ENCODE data around the gene FAU. TPM values are rescaled to one million over a fixed set of nuclear protein-coding genes. Genes with fewer than 3 reads are reported as not detected.
A peak's percentile ranks its signal among the peaks of the same experiment; 100 is the strongest.

FAU gene
- total and polyA plus RNA-seq, 2 of the 13 experiments (the other 11 are each of a cell fraction or from before 2014, with no cell fraction given) = 374 to 869 TPM

GRCh38 chr11:65134240-65134951 is 12.5 kb upstream of the FAU start, which contains the start of gene SYVN1 (continued):
- TF ChIP-seq DMTF1 (CRISPR knock-in tag; IDR thresholded peaks at IDR 0.05) = no peak
- no peak for TF ChIP-seq PREB (CRISPR knock-in tag; IDR thresholded peaks at IDR 0.05)
- peak in 1 of 2 experiments; percentile 62; a peak in 1 of 4 replicates for TF ChIP-seq ATF4 (CRISPR knock-in tag; IDR thresholded peaks at IDR 0.05)
- TF ChIP-seq ZNF7 (CRISPR knock-in tag; IDR thresholded peaks at IDR 0.05) = no peak
- 0 out of 2 replicates have a peak, but pooled peaks have one; percentile 52 for TF ChIP-seq NAIF1 (CRISPR knock-in tag; IDR thresholded peaks at IDR 0.05; ENCODE audit: borderline replicate concordance)
- no peak; the same call in 1 of the 2 replicates for TF ChIP-seq AHDC1 (CRISPR knock-in tag; IDR thresholded peaks at IDR 0.05; ENCODE audit: borderline replicate concordance)
- TF ChIP-seq ZBTB7B (CRISPR knock-in tag; IDR thresholded peaks at IDR 0.05) = peak; percentile 21; the same call in 1 of the 2 replicates
- TF ChIP-seq SKI (IDR thresholded peaks at IDR 0.05; ENCODE audit: partially characterized antibody) = no peak
- TF ChIP-seq ZNF33A (CRISPR knock-in tag; IDR thresholded peaks at IDR 0.05; ENCODE audit: borderline replicate concordance) = no peak
- TF ChIP-seq HNF4A (CRISPR knock-in tag; IDR thresholded peaks at IDR 0.05) = no peak; the same call in 1 of the 2 replicates
- TF ChIP-seq SALL2 (CRISPR knock-in tag; IDR thresholded peaks at IDR 0.05) = peak; percentile 67
- TF ChIP-seq ZNF232 (CRISPR knock-in tag; IDR thresholded peaks at IDR 0.05; ENCODE audit: borderline replicate concordance) = peak; percentile 38; the same call in 1 of the 2 replicates
- no peak for TF ChIP-seq HNF4G (IDR thresholded peaks at IDR 0.05; ENCODE audit: borderline replicate concordance, low read depth, low read length)
- 0 out of 2 replicates have a peak, but pooled peaks have one; percentile 17 for TF ChIP-seq HNF4G (CRISPR knock-in tag; IDR thresholded peaks at IDR 0.05; ENCODE audit: borderline replicate concordance, low read depth)
- TF ChIP-seq CBFB (CRISPR knock-in tag; IDR thresholded peaks at IDR 0.05) = peak; percentile 46; the same call in 1 of the 2 replicates
- TF ChIP-seq ZNF468 (CRISPR knock-in tag; IDR thresholded peaks at IDR 0.05) = no peak
- 0 out of 2 replicates have a peak, but pooled peaks have one; percentile 27 for TF ChIP-seq ZNF264 (CRISPR knock-in tag; IDR thresholded peaks at IDR 0.05)

Measured in HepG2 (cell line).